ENCODE measurements around the gene NEK6.
A peak's percentile ranks its signal among the peaks of the same experiment; 100 is the strongest.

Gene NEK6

DNA sequence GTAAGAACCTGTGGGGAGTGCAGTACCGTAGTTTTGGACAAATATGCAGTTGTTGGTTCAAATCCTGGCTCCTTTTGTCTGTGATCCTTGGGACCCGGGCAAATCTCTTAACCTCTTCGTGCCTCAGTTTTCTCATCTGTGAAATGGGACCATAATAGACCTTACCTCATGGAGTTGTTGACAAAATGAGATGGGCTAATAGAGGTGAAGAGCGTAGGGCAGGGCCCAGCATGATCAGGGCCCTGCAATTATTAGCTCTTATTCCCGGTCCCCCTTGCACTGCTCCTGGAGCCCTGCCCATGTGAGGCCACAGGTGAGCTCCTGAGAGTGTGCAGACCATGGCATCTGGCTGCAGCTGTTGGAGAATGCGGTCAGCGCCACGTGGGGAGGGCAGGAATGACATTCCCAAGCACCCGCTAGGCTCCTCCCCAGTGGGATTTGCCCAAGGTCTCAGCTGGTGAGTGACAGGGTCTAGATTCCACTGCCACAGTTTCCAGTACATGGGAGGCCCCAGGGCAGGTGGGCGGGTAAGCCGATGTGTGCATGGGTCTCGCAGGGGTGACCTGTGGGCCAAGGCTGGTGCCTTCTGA is 41.0 kb downstream of the NEK6 start:
- DNase-seq: no peak

GRCh38 chr9:124299515-124300090 is 41.9 kb downstream of the NEK6 start:
- DNase-seq: no peak

DNA sequence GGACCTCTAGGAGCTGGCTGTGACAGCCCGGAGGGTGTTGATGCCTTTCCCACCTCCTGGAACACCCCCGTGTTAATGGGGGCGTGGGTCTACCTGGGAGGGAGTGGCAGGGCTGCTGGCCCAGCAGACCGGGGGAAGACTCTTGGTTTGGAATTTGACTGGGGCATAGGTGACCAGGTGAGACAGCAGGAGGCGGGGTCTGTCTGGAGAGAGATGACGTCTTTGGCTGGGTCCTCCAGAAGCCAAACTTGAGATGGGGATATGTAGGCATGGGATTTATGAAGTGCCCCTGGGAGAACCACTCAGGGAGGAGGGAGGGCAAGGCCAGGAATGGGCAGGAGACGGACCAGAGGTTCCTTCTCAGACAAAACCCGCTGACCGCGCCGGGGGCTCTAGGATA is 42.6 kb downstream of the NEK6 start:
- no peak for DNase-seq

DNA sequence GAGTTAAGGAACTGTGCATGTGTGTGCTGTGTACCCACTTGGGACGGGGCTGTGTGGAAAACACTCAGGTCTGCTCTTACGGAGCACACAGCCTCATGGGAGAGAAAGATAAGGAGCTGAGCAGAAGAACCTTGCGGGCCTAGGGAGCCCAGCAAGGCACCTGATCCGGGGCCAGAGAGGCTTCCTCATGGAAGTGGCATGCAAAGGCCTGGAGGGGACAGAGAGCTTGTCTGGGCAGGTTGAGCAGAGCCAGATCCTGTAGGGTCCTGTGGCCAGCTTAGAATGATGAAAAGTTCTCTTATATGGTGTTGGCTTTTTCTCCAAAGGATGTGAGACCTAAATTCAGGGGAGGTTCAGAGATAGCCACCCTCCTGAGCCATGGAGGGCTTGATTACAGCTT is 45.2 kb downstream of the NEK6 start:
- no peak for DNase-seq

DNA sequence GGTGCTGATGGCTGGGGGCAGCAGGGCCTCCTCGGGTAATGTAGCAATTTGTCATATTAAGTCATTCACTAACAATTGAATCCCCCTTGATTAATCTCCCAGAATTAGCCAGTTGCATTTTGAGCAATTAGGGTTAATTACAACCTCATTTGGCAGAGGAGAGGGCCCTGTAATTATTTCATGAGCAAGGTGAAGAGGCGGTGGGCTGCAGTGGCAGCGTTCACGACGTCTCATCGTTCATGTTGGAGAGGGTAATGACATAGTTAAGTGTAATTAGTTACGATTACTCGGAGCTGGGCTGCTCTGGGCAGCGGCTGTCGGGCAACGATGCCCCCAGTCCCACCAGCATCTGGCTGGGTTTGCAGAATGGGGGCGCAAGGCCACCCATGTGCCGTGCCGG is 46.0 kb downstream of the NEK6 start:
- no peak for DNase-seq

GRCh38 chr9:124304285-124304684 is 46.5 kb downstream of the NEK6 start:
- DNase-seq: no peak

GRCh38 chr9:124306098-124306735 is 48.5 kb downstream of the NEK6 start:
- DNase-seq: no peak

DNA sequence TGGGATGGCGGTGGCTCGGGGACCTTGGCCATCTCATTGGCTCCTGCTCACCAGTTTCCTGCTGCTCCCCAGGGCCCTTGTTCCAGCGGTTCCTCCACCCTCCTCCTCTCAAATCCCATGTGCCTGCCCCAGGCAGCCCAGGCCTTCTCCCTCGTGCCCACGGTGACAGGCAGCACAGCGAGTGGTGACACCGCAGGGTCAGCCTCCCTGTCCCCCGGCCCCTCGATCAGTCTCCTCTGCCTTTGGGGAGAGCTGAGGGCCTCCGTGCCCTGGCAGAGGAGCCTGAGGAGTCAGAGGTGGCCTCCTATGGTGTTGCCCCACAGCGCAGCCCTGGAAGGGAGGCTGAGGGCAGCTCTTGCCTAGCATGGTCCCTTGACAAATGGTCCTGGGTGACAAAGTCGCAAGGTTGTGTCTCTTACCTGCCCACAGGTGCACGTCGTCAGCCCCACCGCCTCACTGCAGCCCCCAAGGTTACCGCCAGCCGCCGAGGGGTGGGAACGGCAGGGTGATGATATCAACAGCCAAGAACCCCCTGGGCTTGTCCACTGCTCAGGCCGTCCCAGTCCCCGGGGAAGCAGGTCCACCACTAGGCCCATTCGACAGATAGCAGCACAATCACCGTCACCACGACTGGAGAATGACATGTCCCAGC is 49.8 kb downstream of the NEK6 start:
- no peak for DNase-seq

GRCh38 chr9:124308606-124309491 is 51.1 kb downstream of the NEK6 start:
- DNase-seq: no peak

DNA sequence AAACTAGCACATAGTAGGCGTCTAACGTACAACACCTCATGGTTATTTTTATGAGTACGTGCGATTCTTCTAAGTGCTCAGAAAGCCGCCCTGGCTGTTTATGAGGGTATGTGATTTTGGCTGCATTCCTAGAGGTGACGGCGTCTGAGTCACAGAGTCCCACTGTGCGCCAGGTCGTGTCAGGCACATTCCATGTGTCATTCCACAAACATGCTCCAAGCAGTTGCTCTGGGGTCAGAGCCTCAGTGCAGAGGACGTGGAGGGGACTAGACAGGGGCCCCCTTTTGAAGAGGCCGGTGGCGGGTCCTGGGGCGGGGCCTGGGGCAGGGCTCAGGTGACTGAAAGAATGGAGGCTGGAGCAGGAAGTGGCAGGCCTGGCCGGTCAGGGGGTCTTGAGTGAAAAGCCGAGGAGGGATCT is 51.9 kb downstream of the NEK6 start:
- no peak for DNase-seq

- no peak for DNase-seq
Observed at GRCh38 chr9:124311283-124311682, 53.5 kb downstream of the NEK6 start.

DNA sequence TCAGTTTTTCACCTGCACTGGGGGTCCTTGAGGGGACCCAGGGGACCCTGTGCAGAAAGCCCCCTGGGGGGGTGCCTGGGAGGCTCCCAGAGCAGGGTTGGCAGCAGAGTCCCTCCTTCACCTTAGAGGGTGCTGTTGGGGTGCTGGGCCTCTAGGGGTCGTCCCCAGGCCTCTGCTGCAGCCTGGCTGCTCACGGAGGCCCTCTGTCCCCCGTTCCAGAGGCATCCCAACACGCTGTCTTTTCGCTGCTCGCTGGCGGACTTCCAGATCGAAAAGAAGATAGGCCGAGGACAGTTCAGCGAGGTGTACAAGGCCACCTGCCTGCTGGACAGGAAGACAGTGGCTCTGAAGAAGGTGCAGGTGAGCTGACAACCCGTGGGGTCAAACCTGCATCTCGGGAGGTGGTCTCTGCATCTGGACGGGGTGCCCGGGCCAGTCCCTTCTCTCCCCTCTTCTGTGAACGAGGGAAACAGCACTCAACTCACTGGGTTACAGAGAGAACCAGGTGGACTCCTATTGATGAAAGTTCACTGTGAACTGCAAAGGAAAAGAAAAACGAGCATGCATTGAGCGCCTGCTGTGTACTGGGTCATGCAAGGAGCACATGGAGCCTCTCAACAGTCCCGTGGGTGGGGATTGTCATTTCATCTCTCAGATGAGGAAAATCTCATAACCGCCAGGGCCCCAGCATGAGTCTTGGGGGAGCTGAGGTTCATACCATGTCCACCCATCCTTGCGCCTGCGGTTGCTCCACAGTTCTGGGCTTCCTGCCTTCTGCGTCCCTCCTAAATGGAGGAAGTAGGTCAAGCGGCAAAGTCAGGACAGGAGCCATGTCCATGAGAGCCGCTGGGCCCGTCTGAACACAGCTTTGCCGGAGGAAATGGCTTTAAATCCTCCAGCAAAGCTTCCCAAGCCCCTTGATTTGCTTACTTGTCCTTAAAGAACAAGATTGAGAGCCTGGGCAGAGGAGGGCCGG is 54.8 kb downstream of the NEK6 start:
- DNase-seq: no peak

GRCh38 chr9:124313940-124314339 is 56.2 kb downstream of the NEK6 start:
- DNase-seq: no peak

DNA sequence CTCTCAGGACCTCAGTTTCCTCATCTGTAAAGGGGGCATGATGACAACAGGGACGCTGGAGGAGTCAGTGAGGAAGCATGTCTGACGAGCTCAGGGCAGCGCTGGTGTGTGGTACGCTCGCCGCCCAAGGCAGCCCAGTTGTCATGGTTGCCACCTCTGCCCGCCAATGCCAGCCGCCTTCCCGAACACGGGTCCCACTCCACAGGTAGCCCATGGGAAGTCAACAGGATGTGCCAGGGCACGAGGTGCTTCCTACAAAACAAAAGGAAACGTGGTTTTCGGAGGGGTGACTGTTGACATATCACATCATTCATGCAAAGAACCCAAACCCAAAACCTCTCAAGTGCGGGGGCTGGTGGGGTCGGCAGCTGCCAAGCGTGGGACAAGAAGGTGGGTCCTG is 58.1 kb downstream of the NEK6 start:
- no peak for DNase-seq

DNA sequence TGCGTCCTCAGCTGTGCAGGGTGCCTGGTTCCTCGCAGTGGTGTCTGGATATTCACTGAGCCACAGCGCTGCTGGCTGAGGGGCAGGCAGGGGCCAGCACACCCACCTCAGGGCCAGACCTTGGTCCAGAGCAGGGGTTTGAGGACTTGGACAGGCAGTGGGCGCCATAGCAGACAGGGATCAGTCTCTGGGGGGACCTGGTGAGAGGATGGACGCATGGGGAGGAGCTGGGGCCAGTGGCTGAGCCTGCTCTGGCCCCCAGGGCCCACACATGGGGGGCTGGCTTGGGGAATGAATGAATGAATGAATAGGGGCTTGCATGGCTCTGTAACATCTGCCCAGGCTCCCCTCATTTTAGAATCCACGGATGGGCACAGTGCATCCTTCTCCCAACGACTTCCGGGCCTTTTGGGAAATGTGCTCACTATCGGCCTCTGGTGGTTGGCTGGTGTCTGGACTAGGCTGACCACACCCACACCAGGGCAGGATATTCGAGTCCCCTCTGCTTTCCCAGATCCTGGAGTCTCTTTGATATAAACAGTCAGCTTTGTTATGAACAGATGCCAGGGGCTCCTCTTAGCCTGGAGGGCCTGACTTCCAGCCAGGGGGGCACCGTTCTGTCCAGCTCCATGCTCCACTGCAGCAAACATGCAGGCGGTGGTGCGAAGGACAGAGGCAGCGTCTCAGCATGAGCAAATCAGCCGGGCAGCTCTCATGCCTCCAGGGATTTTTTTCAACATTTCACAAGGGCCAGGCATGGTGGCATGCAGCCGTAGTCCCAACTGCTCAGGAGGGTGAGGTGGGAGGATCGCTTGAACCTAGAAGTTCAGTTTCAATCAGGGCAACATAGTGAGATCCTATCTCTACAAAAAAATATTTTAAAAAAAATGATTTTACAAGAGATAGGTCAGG is 62.6 kb downstream of the NEK6 start:
- DNase-seq: peak; percentile 10

GRCh38 chr9:124321416-124321815 is 63.7 kb downstream of the NEK6 start:
- DNase-seq: no peak

- no peak for DNase-seq
Observed at GRCh38 chr9:124321935-124322334, 64.2 kb downstream of the NEK6 start.

GRCh38 chr9:124322618-124323432 is 65.1 kb downstream of the NEK6 start:
- DNase-seq: no peak

- DNase-seq: no peak
Observed at GRCh38 chr9:124323904-124324303, 66.2 kb downstream of the NEK6 start.

DNA sequence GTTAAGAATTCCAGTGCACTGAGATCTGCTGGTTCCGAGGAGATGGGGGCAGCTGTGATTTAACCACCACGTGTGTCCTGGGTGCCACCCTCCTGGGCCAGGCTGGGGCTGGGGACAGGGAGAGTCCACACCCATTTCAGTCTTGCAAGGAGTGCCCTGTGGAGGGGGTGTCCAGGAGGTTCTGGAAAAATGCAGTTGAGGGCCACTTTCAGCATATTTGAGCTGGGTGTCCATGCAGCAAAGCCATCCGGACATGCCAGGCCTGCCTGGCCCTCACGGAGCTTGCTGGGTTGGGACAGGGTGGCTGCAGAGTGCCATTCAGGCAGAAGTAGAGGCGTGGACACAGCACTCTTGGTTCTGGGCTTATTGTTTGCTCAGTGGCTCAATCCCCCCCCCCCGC is 68.1 kb downstream of the NEK6 start:
- DNase-seq: no peak
